ENCODE measurements around the gene ATP2A3.

Gene ATP2A3

GRCh38 chr17:3919123-3919624 is 45.1 kb downstream of the ATP2A3 start:
- TF ChIP-seq, protein P1, sequence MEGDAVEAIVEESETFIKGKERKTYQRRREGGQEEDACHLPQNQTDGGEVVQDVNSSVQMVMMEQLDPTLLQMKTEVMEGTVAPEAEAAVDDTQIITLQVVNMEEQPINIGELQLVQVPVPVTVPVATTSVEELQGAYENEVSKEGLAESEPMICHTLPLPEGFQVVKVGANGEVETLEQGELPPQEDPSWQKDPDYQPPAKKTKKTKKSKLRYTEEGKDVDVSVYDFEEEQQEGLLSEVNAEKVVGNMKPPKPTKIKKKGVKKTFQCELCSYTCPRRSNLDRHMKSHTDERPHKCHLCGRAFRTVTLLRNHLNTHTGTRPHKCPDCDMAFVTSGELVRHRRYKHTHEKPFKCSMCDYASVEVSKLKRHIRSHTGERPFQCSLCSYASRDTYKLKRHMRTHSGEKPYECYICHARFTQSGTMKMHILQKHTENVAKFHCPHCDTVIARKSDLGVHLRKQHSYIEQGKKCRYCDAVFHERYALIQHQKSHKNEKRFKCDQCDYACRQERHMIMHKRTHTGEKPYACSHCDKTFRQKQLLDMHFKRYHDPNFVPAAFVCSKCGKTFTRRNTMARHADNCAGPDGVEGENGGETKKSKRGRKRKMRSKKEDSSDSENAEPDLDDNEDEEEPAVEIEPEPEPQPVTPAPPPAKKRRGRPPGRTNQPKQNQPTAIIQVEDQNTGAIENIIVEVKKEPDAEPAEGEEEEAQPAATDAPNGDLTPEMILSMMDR (IDR thresholded peaks at IDR 0.05; ENCODE audit: low read depth, low read length), result no peak
- no peak for DNase-seq (ENCODE audit: extremely low read depth, low read depth)

- DNase-seq (ENCODE audit: extremely low read depth, low read depth), result no peak
- TF ChIP-seq, protein P1 (IDR thresholded peaks at IDR 0.05; ENCODE audit: low read depth, low read length), result no peak
Observed at GRCh38 chr17:3918372-3919122, 45.7 kb downstream of the ATP2A3 start.

DNA sequence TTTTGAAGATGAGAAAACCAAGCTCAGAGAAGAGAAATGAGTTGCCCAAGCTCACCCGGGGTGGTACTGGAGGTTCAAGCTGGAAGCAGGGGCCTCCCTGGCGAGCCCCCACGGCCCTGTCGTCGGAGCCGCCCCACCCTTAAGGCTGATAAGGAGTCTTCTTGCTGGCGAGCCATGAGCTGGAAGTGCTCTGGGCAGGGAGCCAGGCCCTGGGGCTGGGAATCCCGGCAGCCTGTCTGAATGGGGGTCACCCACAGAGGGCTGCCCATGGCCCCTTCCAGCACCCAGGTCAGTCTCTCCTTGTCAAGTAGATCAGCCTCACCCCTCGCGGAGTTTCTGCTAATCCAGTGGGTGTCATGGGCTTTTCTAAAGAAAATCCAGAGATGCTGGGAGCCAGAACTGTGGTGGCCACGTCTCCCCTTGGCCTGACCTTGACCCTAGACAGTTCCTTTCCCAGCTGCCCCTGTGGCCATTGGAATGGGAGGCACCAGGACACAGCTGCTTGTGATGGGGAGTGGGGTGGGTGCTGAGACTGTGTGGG is 46.8 kb downstream of the ATP2A3 start:
- TF ChIP-seq, protein P1 (IDR thresholded peaks at IDR 0.05; ENCODE audit: low read depth, low read length), result no peak
- DNase-seq (ENCODE audit: extremely low read depth, low read depth), result no peak

DNA sequence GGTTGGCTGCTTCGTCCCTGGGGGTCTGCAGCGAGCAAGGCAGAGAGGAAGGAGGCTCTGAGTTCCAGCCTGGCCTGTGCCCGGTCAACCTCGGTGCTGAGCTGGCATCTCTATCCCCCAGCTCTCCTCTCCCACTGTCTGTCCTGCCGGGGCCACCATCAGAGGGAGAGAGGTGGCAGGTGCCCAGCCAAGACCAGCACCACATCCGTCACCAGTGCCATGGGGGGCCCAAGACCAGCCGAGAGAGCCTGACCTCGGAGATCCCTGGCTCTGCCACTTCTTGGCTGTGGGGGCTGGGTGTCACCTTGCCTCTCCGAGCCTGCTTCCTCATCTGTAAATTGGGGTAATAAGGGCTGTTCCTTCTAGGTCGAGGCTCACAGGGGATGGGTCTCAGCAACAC is 47.4 kb downstream of the ATP2A3 start:
- TF ChIP-seq, protein P1 (IDR thresholded peaks at IDR 0.05; ENCODE audit: low read depth, low read length), result no peak
- DNase-seq (ENCODE audit: extremely low read depth, low read depth), result no peak

DNA sequence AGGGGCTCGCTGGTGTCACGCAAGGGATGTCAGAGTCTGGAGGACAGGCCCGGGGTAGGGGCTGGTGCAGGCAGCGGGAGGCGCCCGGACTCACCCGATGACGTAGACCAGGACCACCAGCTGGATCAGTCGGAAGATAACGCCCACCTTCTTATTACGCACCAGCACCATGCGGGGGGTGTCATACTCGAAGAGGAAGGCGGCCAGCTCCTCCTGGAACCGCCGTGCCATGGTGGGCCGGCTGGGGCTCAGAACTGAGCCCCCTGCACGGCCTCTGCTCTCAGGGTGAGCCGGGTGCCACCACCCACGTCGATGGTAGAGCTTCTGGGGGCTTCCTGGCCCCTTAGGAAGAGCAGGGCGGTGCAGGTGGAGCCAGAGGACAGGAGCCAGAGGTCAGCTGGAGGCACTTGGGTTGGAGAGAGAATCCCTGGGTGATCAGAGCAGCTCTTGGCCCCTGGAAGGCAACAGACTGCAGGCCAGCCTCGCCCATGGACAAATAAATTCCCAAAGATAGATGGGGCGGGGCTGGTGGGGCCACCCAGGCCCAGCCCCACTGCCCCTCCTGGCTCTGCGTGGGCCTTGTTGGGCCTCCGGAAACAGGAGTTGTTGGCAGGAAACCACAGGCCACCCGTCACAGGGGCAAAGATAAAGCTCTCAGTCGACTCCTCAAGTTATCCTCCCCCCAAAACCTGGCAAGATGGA is 48.1 kb downstream of the ATP2A3 start, which contains the start of gene P2RX1:
Gene P2RX1, minus strand, starts transcription at position 471 of the 702 bp plus-strand sequence. Its CDS starts 240 bp downstream, at position 231.
- TF ChIP-seq, protein P1 (IDR thresholded peaks at IDR 0.05; ENCODE audit: low read depth, low read length), result no peak
- no peak for DNase-seq (ENCODE audit: extremely low read depth, low read depth)

- DNase-seq (ENCODE audit: extremely low read depth, low read depth), result no peak
- TF ChIP-seq, protein P1 (IDR thresholded peaks at IDR 0.05; ENCODE audit: low read depth, low read length), result no peak
Observed at GRCh38 chr17:3915581-3915994, 48.6 kb downstream of the ATP2A3 start.

GRCh38 chr17:3914312-3914670 is 49.9 kb downstream of the ATP2A3 start:
- no peak for DNase-seq (ENCODE audit: extremely low read depth, low read depth)
- TF ChIP-seq, protein P1 (IDR thresholded peaks at IDR 0.05; ENCODE audit: low read depth, low read length), result no peak
